PC-3 (cell line): Measurements from ENCODE around the gene TRPM2.

Experiments used
- EZH2 ChIP-seq: fragments of 300-600 bp; sonication (generic); IDR thresholded peaks from one replicate; pipeline ENCODE4 v1.6.1; 2017; ENCODE audit warnings: antibody characterized with exemption, mild to moderate bottlenecking, low read length; ENCODE audit not compliant: unreplicated experiment
- EZH2phosphoT487 ChIP-seq: fragments of 300-600 bp; sonication (generic); IDR thresholded peaks from 2 replicates; pipeline ENCODE4 v1.6.1; 2018; ENCODE audit warnings: mild to moderate bottlenecking, antibody characterized with exemption, low read length, borderline replicate concordance
- TF ChIP-seq, protein P1 (sequence below): fragments of 300-600 bp; sonication (generic); conservative IDR thresholded peaks from 2 replicates; pipeline ENCODE4 v1.5.1; 2017; ENCODE audit warnings: antibody characterized with exemption, low read depth, mild to moderate bottlenecking, low read length

DNA sequence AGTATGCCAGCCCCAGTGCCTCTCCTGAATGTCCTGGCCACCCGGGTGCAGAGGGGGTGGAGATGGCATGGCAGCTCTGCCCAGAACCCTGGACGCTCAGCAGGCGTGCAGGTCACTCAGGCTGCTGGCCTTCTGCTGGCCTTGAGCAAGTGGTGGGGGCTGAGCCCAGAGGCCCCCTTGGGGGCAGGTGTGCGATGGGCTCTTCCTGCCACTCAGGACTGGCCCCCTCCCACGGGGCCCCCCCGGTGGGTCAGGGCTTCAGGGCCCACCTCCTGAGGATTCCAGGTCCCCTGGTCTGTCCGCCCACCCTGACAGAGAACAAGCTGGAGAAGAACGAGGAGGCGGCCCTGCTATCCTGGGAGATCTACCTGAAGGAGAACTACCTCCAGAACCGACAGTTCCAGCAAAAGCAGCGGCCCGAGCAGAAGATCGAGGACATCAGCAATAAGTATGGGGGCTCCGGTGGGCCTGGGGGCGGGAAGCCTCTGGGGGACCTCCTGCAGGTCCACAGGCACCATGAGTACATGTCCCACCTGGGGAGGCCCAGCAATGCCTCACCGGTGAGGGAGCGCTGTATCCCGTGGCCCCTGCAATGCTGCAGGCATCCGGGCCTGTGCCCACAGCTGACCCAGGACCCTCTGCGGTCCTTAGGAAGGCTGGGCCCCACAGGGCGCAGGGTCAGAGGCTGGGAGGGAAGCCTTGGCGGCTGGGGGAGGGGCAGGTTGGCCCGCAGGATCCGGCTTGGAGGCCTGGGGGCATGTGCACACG is 64.9 kb downstream of the TRPM2 start:
- TF ChIP-seq EZH2 (no peak), EZH2phosphoT487 (no peak)
- TF ChIP-seq, protein P1, sequence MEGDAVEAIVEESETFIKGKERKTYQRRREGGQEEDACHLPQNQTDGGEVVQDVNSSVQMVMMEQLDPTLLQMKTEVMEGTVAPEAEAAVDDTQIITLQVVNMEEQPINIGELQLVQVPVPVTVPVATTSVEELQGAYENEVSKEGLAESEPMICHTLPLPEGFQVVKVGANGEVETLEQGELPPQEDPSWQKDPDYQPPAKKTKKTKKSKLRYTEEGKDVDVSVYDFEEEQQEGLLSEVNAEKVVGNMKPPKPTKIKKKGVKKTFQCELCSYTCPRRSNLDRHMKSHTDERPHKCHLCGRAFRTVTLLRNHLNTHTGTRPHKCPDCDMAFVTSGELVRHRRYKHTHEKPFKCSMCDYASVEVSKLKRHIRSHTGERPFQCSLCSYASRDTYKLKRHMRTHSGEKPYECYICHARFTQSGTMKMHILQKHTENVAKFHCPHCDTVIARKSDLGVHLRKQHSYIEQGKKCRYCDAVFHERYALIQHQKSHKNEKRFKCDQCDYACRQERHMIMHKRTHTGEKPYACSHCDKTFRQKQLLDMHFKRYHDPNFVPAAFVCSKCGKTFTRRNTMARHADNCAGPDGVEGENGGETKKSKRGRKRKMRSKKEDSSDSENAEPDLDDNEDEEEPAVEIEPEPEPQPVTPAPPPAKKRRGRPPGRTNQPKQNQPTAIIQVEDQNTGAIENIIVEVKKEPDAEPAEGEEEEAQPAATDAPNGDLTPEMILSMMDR: no peak
